Endothelial cell (in vitro differentiated cells): ENCODE data around the gene SCRG1. TPM values are rescaled to one million over a fixed set of nuclear protein-coding genes. Genes with fewer than 3 reads are reported as not detected.

Experiments used
- DNase-seq: peaks from one replicate; pipeline ENCODE4 v3.0.0; 2021; ENCODE audit warnings: low spot score
- H3K27ac Mint-ChIP-seq: one replicate; pipeline ENCODE4 v1.8.0; 2021; ENCODE audit warnings: mixed read lengths, inconsistent platforms; ENCODE audit not compliant: unreplicated experiment
- H3K27me3 Mint-ChIP-seq: one replicate; pipeline ENCODE4 v1.8.0; 2021; ENCODE audit warnings: mild to moderate bottlenecking, moderate library complexity, mixed read lengths, inconsistent platforms; ENCODE audit not compliant: unreplicated experiment
- H3K36me3 Mint-ChIP-seq: one replicate; pipeline ENCODE4 v1.8.0; 2021; ENCODE audit warnings: mild to moderate bottlenecking, low read depth, mixed read lengths, inconsistent platforms; ENCODE audit not compliant: unreplicated experiment
- H3K4me1 Mint-ChIP-seq: one replicate; pipeline ENCODE4 v1.8.0; 2021; ENCODE audit warnings: mild to moderate bottlenecking, mixed read lengths, inconsistent platforms; ENCODE audit not compliant: unreplicated experiment
- H3K4me3 Mint-ChIP-seq: one replicate; pipeline ENCODE4 v1.8.0; 2021; ENCODE audit warnings: mild to moderate bottlenecking, mixed read lengths, inconsistent platforms; ENCODE audit not compliant: unreplicated experiment
- H3K9me3 Mint-ChIP-seq: one replicate; pipeline ENCODE4 v1.8.0; 2021; ENCODE audit warnings: mixed read lengths, inconsistent platforms; ENCODE audit not compliant: unreplicated experiment
- CTCF ChIP-seq: fragments of 200-600 bp; sonication (generic); IDR thresholded peaks from one replicate; pipeline ENCODE4 v1.5.0; 2021; ENCODE audit warnings: antibody characterized with exemption; ENCODE audit not compliant: unreplicated experiment
- total RNA-seq: library from RNA; stranded (reverse); fragmentation: NEBNext Ultra II Directional; extraction: Animal tissue kit (Norgen Biotek cat#: 25700); gene quantifications from one replicate; pipeline ENCODE4 v1.2.1, GENCODE V29; 2021; ENCODE audit not compliant: unreplicated experiment

Gene SCRG1
- total RNA-seq, 1 donor from 2014 or later: not detected

DNA sequence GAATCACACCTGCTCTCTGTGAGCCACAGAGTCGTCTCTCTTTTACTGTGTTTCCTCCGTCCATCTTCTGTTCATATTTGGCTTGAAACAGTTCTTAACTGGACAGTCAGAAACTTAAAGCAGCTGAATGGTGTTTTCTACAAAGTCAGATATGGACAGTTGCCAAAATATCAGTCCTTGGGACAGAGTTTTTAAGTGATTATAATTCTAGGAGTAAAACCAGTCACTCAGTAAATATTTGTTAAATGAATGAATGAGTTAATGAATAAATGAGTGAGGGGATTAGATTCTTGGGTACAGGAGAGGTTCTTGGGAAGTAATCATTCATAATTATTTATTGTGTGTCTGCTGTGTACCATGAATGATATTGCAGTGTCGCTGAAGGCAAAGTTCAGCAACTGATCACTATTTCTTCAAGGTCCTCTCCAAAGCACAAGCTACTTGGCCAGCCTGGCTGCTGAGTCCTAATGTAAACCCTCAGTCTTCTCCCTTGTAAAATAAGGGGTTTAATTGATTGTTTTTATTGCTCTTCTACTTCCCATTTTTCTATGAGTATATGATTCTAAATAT, 5.5 kb upstream of the SCRG1 start:
- no peak overlapping the region for H3K27ac Mint-ChIP-seq
- no peaks in the 10 kb centered on the region for H3K4me1 Mint-ChIP-seq
- DNase-seq: no peak
- H3K36me3 Mint-ChIP-seq: no peaks in the 10 kb centered on the region
- H3K9me3 Mint-ChIP-seq: no peaks in the 10 kb centered on the region
- no peak for TF ChIP-seq CTCF
- no peaks in the 10 kb centered on the region for H3K27me3 Mint-ChIP-seq
- H3K4me3 Mint-ChIP-seq: no peak overlapping the region

DNA sequence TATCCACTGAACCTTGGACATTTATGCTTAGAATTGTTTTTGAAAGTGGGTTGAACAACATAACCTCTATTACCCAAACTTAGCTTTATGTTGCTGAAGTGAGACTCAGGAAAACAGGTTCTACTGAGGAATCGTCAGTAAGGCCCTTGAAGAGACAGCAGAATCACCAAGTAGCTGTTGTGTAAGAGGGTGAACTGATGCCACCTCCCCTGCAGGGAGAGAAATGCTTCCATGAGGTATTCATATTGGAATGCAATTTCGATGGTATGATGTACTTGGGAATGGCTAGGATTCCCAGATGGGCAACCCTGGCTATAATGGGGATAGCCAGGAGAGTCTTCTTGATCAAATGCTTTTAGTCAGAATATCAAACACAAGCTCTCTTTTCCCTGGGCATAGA, 4.1 kb upstream of the SCRG1 start:
- Mint-ChIP-seq H3K27me3 (no peaks in the 10 kb centered on the region), H3K4me1 (no peaks in the 10 kb centered on the region), H3K27ac (no peak overlapping the region), H3K4me3 (no peak overlapping the region), H3K36me3 (no peaks in the 10 kb centered on the region), H3K9me3 (no peaks in the 10 kb centered on the region)
- no peak for DNase-seq
- TF ChIP-seq CTCF: no peak

- Mint-ChIP-seq H3K9me3 (no peaks in the 10 kb centered on the region), H3K36me3 (no peaks in the 10 kb centered on the region), H3K4me1 (no peaks in the 10 kb centered on the region), H3K27ac (no peak overlapping the region), H3K4me3 (no peak overlapping the region), H3K27me3 (no peaks in the 10 kb centered on the region)
- DNase-seq: no peak
- no peak for TF ChIP-seq CTCF
Measured at GRCh38 chr4:173401063-173401462, 2.1 kb upstream of the SCRG1 start.

- TF ChIP-seq CTCF: no peak
- DNase-seq: no peak
- Mint-ChIP-seq H3K4me3 (no peak overlapping the region), H3K36me3 (no peaks in the 10 kb centered on the region), H3K9me3 (no peaks in the 10 kb centered on the region), H3K4me1 (no peaks in the 10 kb centered on the region), H3K27ac (no peak overlapping the region), H3K27me3 (no peaks in the 10 kb centered on the region)
Measured at GRCh38 chr4:173398220-173398619, 696 bp downstream of the SCRG1 start.

DNA sequence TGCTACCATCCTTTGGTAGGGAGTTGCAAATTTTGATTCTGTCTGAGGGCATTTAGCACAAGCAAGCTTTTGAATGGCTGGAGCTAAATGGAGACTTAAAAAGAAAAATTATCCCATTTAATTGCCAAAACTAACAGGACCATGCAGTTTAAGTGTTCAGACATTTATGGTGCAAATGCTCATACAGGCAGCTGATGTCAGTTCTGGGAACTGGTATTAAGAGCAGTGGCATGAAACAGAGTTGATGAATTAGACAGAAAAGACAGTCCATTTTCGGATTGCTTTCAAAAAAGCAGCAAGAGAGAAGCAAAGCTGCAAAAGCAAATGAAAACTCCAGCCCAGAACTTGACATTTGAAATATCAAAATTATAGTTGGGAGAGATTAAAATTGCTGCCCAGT, 1.3 kb downstream of the SCRG1 start:
- DNase-seq: no peak
- no peaks in the 10 kb centered on the region for H3K9me3 Mint-ChIP-seq
- peaks cover under 1% of the 10 kb centered on the region for H3K36me3 Mint-ChIP-seq
- H3K4me1 Mint-ChIP-seq: no peaks in the 10 kb centered on the region
- H3K27ac Mint-ChIP-seq: no peak overlapping the region
- no peak overlapping the region for H3K4me3 Mint-ChIP-seq
- H3K27me3 Mint-ChIP-seq: no peaks in the 10 kb centered on the region
- TF ChIP-seq CTCF: no peak
